ENCODE data around the gene CCDC85B. TPM values are rescaled to one million over a fixed set of nuclear protein-coding genes. Genes with fewer than 3 reads are reported as not detected.

The CCDC85B gene
- total and polyA plus RNA-seq, 2 of the 13 experiments (the other 11 are each of a cell fraction or from before 2014, with no cell fraction given), result 8.2 to 19.5 TPM

GRCh38 chr11:65915821-65916251 is 25.4 kb downstream of the CCDC85B start (continued):
- TF ChIP-seq ZBTB33 (CRISPR knock-in tag; IDR thresholded peaks at IDR 0.05) (no peak), DMTF1 (CRISPR knock-in tag; IDR thresholded peaks at IDR 0.05) (no peak), MAFK (conservative IDR thresholded peaks at IDR 0.05 in 1 of 2, IDR thresholded peaks at IDR 0.05 in 1 of 2; ENCODE audit: low read length in 2 of 2) (peak; percentile 37 to 60; a peak in 2 of 4 replicates), FOXP4 (CRISPR knock-in tag; IDR thresholded peaks at IDR 0.05) (no peak), AKAP8 (CRISPR knock-in tag; IDR thresholded peaks at IDR 0.05) (peak; percentile 60), ZXDC (CRISPR knock-in tag; IDR thresholded peaks at IDR 0.05) (no peak), RARA (CRISPR knock-in tag; IDR thresholded peaks at IDR 0.05) (peak; percentile 59), ZNF512 (CRISPR knock-in tag; IDR thresholded peaks at IDR 0.05) (no peak), ARID4A (CRISPR knock-in tag; IDR thresholded peaks at IDR 0.05; ENCODE audit: borderline replicate concordance) (peak; percentile 18; the same call in 1 of the 2 replicates), BHLHE40 (IDR thresholded peaks at IDR 0.05; ENCODE audit: low read length) (peak; percentile 95), ZNF75D (CRISPR knock-in tag; IDR thresholded peaks at IDR 0.05; ENCODE audit: borderline replicate concordance) (no peak), TEAD3 (CRISPR knock-in tag; optimal IDR thresholded peaks at IDR 0.05; ENCODE audit: borderline replicate concordance) (peak; percentile 76), ZBTB38 (CRISPR knock-in tag; IDR thresholded peaks at IDR 0.05) (0 out of 2 replicates have a peak, but pooled peaks have one; percentile 20), ZFP37 (CRISPR knock-in tag; IDR thresholded peaks at IDR 0.05; ENCODE audit: borderline replicate concordance) (no peak)

Data from HepG2 (cell line).